Thyroid gland (tissue), 4 donors: Measurements from ENCODE around the gene ADARB2. TPM values are rescaled to one million over a fixed set of nuclear protein-coding genes. Genes with fewer than 3 reads are reported as not detected.

Experiments used
- DNase-seq, 2 donors: peaks; one replicate each; pipeline ENCODE4 v3.0.0-alpha.2; 2019
- H3K27ac ChIP-seq, 3 donors: fragments of 200-600 bp; sonication (generic); 1 replicate in 2 of 3; 2 replicates in 1 of 3; pipeline ENCODE4 v1.5.1; 2016 to 2019; ENCODE audit warnings: mild to moderate bottlenecking in 1 of 3, moderate library complexity in 1 of 3
- H3K27me3 ChIP-seq: fragments of 200-600 bp; sonication (generic); one replicate; pipeline ENCODE4 v1.5.1; 2019
- H3K36me3 ChIP-seq, 2 donors: fragments of 200-600 bp; sonication (generic); one replicate each; pipeline ENCODE4 v1.5.1; 2016 to 2019
- H3K4me1 ChIP-seq, 2 donors: fragments of 200-600 bp; sonication (generic); one replicate each; pipeline ENCODE4 v1.5.1; 2017 to 2019
- H3K4me3 ChIP-seq, 3 donors: fragments of 200-600 bp; sonication (generic); replicated peaks in 1 of 3; 1 replicate in 2 of 3; 2 replicates in 1 of 3; pipeline ENCODE4 v1.5.1; 2016; ENCODE audit warnings: mild to moderate bottlenecking in 1 of 3
- H3K9me3 ChIP-seq: fragments of 200-600 bp; sonication (generic); one replicate; pipeline ENCODE4 v1.5.1; 2017
- POLR2A ChIP-seq, 2 donors: fragments of 450-650 bp; IDR thresholded peaks; one replicate each; pipeline ENCODE4 v1.6.1; 2017; ENCODE audit warnings: antibody characterized with exemption in 2 of 2, mild to moderate bottlenecking in 2 of 2, moderate library complexity in 1 of 2
- WGBS, 2 donors: methylation state at CpG; one replicate each; pipeline ENCODE4 v1.1.5; 2017; 5-methylcytosine and 5-hydroxymethylcytosine counted together
- intact Hi-C: fragments of 100-400 bp; cut with DNase I; formaldehyde crosslinking; loops from one replicate; pipeline ENCODE4 v1.15.1; 2023
- total RNA-seq, 4 donors: library from RNA; depleted of rRNA; stranded (reverse); fragments of >200 nt; gene quantifications; one replicate each; pipeline ENCODE4 v1.2.3, GENCODE V29; 2016
- TF ChIP-seq, protein P1 (sequence below), 6 experiments: fragments of 200-600 bp in 3 of 6; fragments of 450-650 bp in 3 of 6; sonication (generic) in 3 of 6; IDR thresholded peaks; one replicate each; pipeline ENCODE4 v1.5.1; 2016 to 2019; ENCODE audit warnings: antibody characterized with exemption in 6 of 6, mild to moderate bottlenecking in 2 of 6, inconsistent platforms in 1 of 6, moderate library complexity in 1 of 6

The ADARB2 gene
- total RNA-seq, 4 donors from 2014 or later = 0.08 to 0.15 TPM; not detected in 2

DNA sequence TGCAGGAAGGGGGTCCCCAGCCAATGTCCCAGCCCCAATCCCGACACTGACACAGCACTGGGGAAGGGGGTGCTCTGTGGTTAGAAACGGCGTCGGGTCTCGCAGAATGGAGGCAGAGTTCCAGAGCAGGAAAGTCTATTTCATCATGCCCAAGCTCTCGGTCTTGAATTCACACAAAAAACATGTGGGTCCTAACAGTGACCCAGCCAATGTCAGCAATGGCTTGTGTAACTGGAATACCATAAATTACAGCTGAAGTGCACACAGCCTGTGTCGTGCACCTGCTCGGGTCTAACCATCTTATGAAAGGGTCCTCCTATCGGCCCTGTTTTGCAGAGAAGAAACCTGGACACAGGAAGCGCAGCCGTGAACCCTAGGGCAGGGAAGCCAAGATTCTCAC lies 324.1 kb downstream of the ADARB2 start:
- Histone ChIP-seq H3K4me3 (no peak overlapping the region), H3K9me3 (no peaks in the 10 kb centered on the region), H3K27ac (no peak overlapping the region), H3K36me3 (no peaks in the 10 kb centered on the region), H3K27me3 (no peaks in the 10 kb centered on the region), H3K4me1 (no peaks in the 10 kb centered on the region)
- 91 to 94% methylated on average over 8 to 11 of the region's 11 CpGs for WGBS, 2 donors
- no peak for DNase-seq
- intact Hi-C loops = no loop called here
- TF ChIP-seq POLR2A (IDR thresholded peaks at IDR 0.05) = no peak
- TF ChIP-seq, protein P1, sequence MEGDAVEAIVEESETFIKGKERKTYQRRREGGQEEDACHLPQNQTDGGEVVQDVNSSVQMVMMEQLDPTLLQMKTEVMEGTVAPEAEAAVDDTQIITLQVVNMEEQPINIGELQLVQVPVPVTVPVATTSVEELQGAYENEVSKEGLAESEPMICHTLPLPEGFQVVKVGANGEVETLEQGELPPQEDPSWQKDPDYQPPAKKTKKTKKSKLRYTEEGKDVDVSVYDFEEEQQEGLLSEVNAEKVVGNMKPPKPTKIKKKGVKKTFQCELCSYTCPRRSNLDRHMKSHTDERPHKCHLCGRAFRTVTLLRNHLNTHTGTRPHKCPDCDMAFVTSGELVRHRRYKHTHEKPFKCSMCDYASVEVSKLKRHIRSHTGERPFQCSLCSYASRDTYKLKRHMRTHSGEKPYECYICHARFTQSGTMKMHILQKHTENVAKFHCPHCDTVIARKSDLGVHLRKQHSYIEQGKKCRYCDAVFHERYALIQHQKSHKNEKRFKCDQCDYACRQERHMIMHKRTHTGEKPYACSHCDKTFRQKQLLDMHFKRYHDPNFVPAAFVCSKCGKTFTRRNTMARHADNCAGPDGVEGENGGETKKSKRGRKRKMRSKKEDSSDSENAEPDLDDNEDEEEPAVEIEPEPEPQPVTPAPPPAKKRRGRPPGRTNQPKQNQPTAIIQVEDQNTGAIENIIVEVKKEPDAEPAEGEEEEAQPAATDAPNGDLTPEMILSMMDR (IDR thresholded peaks at IDR 0.05) = no peak

DNA sequence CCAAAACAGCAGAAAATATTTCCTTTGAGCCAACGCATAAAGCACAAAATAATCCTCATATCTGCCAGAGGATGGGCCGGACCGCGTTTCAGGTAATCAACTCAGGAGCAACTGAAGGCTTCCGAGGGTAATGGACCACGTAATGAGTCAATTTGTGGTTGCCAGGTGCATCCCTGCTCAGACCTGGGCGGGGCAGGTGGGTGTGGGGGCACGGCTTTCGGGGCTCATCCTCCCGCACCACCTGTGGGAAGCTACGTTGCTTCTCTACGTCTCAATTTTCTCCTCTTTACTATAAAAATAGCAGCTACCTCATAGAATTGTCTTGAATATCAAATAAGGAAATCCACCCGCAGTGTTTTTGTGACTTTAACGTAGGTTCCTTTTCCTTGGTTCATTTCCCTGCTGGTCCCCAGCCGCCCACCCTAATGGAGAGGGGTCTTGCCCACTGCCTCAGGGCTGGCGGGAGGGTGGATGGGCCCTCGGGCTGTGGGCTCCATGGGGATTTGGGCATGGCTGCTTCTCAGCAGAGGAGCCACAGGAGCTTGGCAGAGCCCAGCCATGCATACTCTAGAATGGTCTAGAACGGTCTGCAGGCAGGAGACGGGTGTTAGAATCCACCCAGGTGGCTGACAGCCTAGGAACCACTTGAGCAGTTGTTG lies 324.7 kb downstream of the ADARB2 start:
- Histone ChIP-seq H3K27ac (no peak overlapping the region), H3K4me3 (no peak overlapping the region), H3K36me3 (no peaks in the 10 kb centered on the region), H3K4me1 (no peaks in the 10 kb centered on the region), H3K9me3 (no peaks in the 10 kb centered on the region), H3K27me3 (no peaks in the 10 kb centered on the region)
- no peak for TF ChIP-seq POLR2A (IDR thresholded peaks at IDR 0.05)
- TF ChIP-seq, protein P1 (IDR thresholded peaks at IDR 0.05) = no peak
- 78 to 87% methylated on average over 19 of the region's 19 CpGs for WGBS, 2 donors
- intact Hi-C loops = no loop called here
- DNase-seq = no peak

DNA sequence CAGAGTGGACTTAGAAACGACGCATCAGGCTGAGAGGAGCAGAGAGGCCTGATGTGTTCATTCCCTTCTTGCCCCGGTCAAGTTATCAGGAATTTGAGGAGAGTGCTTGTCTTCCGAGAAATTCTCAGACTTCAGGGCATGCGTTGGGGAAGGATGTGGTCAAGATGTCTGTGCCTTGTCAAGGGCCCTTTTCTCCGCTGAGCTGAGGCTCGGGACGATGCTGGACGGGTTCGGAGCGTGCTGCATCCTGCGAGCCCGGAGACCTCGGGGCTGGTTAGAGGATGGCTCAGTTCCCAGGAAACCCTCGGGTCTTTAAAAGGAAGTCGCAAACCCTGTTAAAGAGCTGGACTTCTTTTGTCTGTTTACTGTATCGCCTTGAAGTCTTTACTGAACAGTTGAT lies 325.4 kb downstream of the ADARB2 start:
- WGBS, 2 donors = 20 to 22% methylated on average over 17 of the region's 17 CpGs
- Histone ChIP-seq H3K9me3 (no peaks in the 10 kb centered on the region), H3K4me3 (no peak overlapping the region), H3K27ac (no peak overlapping the region), H3K4me1 (no peaks in the 10 kb centered on the region), H3K27me3 (no peaks in the 10 kb centered on the region), H3K36me3 (no peaks in the 10 kb centered on the region)
- intact Hi-C loops = no loop called here
- DNase-seq = no peak
- TF ChIP-seq POLR2A (IDR thresholded peaks at IDR 0.05) = no peak
- TF ChIP-seq, protein P1 (IDR thresholded peaks at IDR 0.05) = no peak

DNA sequence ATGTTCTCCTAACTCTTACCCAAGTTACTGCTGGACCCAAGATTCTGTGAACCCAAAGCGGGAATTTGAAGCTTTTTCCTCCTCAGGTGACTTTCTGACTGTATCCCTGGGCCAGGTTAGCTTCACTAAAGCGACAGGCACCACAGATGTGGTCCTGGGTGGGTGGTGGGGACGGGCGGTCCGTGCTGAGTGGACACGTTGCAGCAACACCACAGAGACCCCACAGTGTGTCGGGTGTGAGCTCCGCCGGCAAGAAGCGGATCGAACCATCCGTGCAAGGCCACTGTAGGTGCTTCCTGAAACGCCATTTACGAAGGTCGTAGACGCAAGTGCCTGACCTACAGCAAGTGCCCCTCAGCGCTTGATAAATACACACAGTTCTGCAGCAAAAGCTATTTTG lies 325.9 kb downstream of the ADARB2 start:
- intact Hi-C loops = no loop called here
- H3K36me3 ChIP-seq = no peaks in the 10 kb centered on the region
- DNase-seq = no peak
- no peak overlapping the region for H3K4me3 ChIP-seq
- H3K9me3 ChIP-seq = no peaks in the 10 kb centered on the region
- no peak overlapping the region for H3K27ac ChIP-seq
- TF ChIP-seq, protein P1 (IDR thresholded peaks at IDR 0.05) = no peak
- TF ChIP-seq POLR2A (IDR thresholded peaks at IDR 0.05) = no peak
- H3K27me3 ChIP-seq = no peaks in the 10 kb centered on the region
- WGBS, 2 donors = 85 to 98% methylated on average over 11 to 17 of the region's 17 CpGs
- H3K4me1 ChIP-seq = no peaks in the 10 kb centered on the region

DNA sequence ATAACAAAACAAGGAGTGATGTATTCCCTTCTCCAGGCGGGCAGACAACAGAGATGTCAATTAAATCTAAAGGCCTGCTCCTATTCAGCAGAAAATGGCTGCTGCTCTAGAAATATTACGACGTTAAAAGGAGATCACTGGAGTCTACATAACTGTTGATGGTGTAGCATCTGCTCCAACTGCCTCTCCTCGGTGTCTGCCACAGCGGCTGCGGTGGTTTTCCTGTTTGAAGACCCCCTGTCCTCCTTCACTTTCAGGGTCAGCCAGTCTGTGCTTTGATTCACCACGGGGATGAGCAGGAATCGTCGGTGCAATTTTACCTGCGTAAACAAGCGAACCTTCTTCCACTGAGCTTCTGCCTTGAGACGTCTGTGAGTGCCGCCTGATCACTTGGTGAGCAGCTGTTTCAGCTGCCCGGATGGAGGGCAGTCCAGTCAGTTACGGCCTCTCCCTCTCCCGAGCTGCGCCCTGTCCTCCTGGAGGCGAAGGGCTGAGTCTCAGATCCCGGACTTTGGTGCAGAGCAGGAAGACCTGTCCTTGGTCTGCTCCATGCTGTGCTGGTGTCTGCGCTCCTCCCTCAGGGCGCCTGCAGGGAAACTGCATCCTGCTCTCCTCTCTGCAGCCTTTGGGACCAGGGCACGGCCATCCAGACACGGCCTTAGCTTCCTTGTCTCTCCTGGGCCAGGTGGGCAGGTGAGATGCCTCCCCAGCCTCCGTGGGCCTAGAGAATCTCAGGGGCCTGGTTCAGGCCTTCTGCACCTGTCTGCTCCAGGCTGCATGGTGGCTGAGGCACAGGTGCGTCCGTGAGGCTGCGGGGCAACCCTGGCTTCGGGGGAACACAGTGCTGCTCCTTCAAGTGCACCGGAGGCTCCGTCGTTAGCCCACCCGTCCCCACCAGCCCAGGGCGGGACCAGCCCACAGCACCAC lies 326.6 kb downstream of the ADARB2 start:
- no peak overlapping the region for H3K27ac ChIP-seq
- no peak overlapping the region for H3K4me3 ChIP-seq
- H3K4me1 ChIP-seq = no peaks in the 10 kb centered on the region
- TF ChIP-seq POLR2A (IDR thresholded peaks at IDR 0.05) = no peak
- TF ChIP-seq, protein P1 (IDR thresholded peaks at IDR 0.05) = no peak
- 84 to 92% methylated on average over 23 to 32 of the region's 33 CpGs for WGBS, 2 donors
- no peak for DNase-seq
- H3K9me3 ChIP-seq = no peaks in the 10 kb centered on the region
- intact Hi-C loops = no loop called here
- H3K27me3 ChIP-seq = no peaks in the 10 kb centered on the region
- no peaks in the 10 kb centered on the region for H3K36me3 ChIP-seq
